Mucosa of descending colon (tissue), 3 donors: ENCODE results near the gene TTC1. TPM values are rescaled to one million over a fixed set of nuclear protein-coding genes. Genes with fewer than 3 reads are reported as not detected.
"Not testable (repeated sequence)": the region's sequence is repeated elsewhere in the genome, so short reads cannot be mapped to it uniquely, and the experiment has no call there.

Experiments
- ATAC-seq: fragments of 200-7000 bp; cut with Tn5 transposase; one replicate; pipeline ENCODE4 v1.9.1; 2020; ENCODE audit warnings: mild to moderate bottlenecking, moderate library complexity
- DNase-seq, 3 donors: peaks; one replicate each; pipeline ENCODE4 v3.0.0-alpha.2; 2020
- H3K36me3 ChIP-seq: fragments of 200-600 bp; one replicate; pipeline ENCODE4 v1.8.0; 2021; ENCODE audit warnings: low read depth, mild to moderate bottlenecking
- H3K4me1 ChIP-seq: fragments of 200-600 bp; one replicate; pipeline ENCODE4 v1.8.0; 2021; ENCODE audit warnings: low read depth, mild to moderate bottlenecking
- H3K4me3 ChIP-seq: fragments of 200-600 bp; one replicate; pipeline ENCODE4 v1.8.0; 2021; ENCODE audit warnings: mild to moderate bottlenecking
- H3K9me3 ChIP-seq: fragments of 200-600 bp; one replicate; pipeline ENCODE4 v1.8.0; 2021; ENCODE audit warnings: mild to moderate bottlenecking
- CTCF ChIP-seq: fragments of 200-600 bp; IDR thresholded peaks from one replicate; pipeline ENCODE4 v1.8.0; 2022; ENCODE audit warnings: antibody characterized with exemption, mild to moderate bottlenecking
- intact Hi-C, 2 donors: fragments of 100-400 bp; cut with DNase I in 1 of 2; cut with micrococcal nuclease in 1 of 2; formaldehyde crosslinking; loops; one replicate each; pipeline versions ENCODE4 v1.11.0 to v1.11.1; 2022; cut with DNase I, micrococcal nuclease
- total RNA-seq, 3 donors: library from RNA; stranded (reverse); fragmentation: NEBNext Ultra II Directional in 2 of 3; extraction: Animal tissue kit (Norgen Biotek cat#: 25700) in 2 of 3; gene quantifications; one replicate each; pipeline versions ENCODE4 v1.2.1 to v1.2.4, GENCODE V29; 2021 to 2023
- donor health status: DM: no; HTN: no; CAD: no; lungs with moderate emphysema.
- donor health status: DM: no; HTN: no; CAD: no.
- donor health status: DM: no; HTN: yes; CAD: no.

TTC1 gene
- total RNA-seq, 3 donors from 2014 or later, result 42.6 to 54.7 (median 46.6) TPM

- Histone ChIP-seq H3K9me3 (no peaks in the 10 kb centered on the region), H3K36me3 (no peaks in the 10 kb centered on the region), H3K4me1 (peaks cover 26% of the 10 kb centered on the region), H3K4me3 (peak overlapping the region; percentile 52)
- no peak for DNase-seq
- TF ChIP-seq CTCF, result no peak
- ATAC-seq, result no peak
- intact Hi-C loops, result no loop called here
Measured at GRCh38 chr5:160009591-160009989, 651 bp downstream of the TTC1 start.

GRCh38 chr5:160011471-160011870 lies 2.5 kb downstream of the TTC1 start:
- ATAC-seq (peak; percentile 44), DNase-seq (peak in 1 of 3 donors; percentile 41)
- TF ChIP-seq CTCF, result no peak
- Histone ChIP-seq H3K4me1 (peaks cover 26% of the 10 kb centered on the region), H3K9me3 (no peaks in the 10 kb centered on the region), H3K36me3 (no peaks in the 10 kb centered on the region), H3K4me3 (no peak overlapping the region)
- intact Hi-C loops, result loop anchor here in 1 of 2 donors (10.0 kb wide), 1 partner anchor 383 kb away; no protein-coding TSS in a partner anchor

- not testable (repeated sequence) for H3K9me3 ChIP-seq, H3K4me3 ChIP-seq, H3K36me3 ChIP-seq, DNase-seq, ATAC-seq
- H3K4me1 ChIP-seq, result peaks cover 21% of the 10 kb centered on the region
- intact Hi-C loops, result loop anchor here in 1 of 2 donors (10.0 kb wide), 1 partner anchor 381 kb away; no protein-coding TSS in a partner anchor
Measured at GRCh38 chr5:160014197-160014596, 5.3 kb downstream of the TTC1 start.

GRCh38 chr5:160018945-160019625 lies 10.1 kb downstream of the TTC1 start:
- intact Hi-C loops, result loop anchor here in 1 of 2 donors (10.0 kb wide), 1 partner anchor 376 kb away; no protein-coding TSS in a partner anchor
- no peak for DNase-seq

GRCh38 chr5:160020266-160020770 lies 11.4 kb downstream of the TTC1 start:
- intact Hi-C loops, result loop anchor here (2.0 to 10.0 kb wide), 2 partner anchors 324 kb away; no protein-coding TSS in a partner anchor
- DNase-seq (no peak), ATAC-seq (peak; percentile 32)
- H3K36me3 ChIP-seq, result no peaks in the 10 kb centered on the region
- H3K4me1 ChIP-seq, result peaks cover 21% of the 10 kb centered on the region
- H3K4me3 ChIP-seq, result no peak overlapping the region
- TF ChIP-seq CTCF, result no peak
- no peaks in the 10 kb centered on the region for H3K9me3 ChIP-seq

More at GRCh38 chr5:160018945-160019625, 10.1 kb downstream of the TTC1 start:
- no peak for ATAC-seq
- Histone ChIP-seq H3K9me3 (no peaks in the 10 kb centered on the region), H3K4me1 (peaks cover 21% of the 10 kb centered on the region), H3K4me3 (no peak overlapping the region), H3K36me3 (no peaks in the 10 kb centered on the region)
- no peak for TF ChIP-seq CTCF

- intact Hi-C loops, result loop anchor here (2.0 to 10.0 kb wide), 2 partner anchors 324 kb away; no protein-coding TSS in a partner anchor
- DNase-seq (no peak), ATAC-seq (peak; percentile 29)
- no peak for TF ChIP-seq CTCF
- Histone ChIP-seq H3K4me3 (no peak overlapping the region), H3K9me3 (no peaks in the 10 kb centered on the region), H3K4me1 (peaks cover 21% of the 10 kb centered on the region), H3K36me3 (no peaks in the 10 kb centered on the region)
Measured at GRCh38 chr5:160020964-160021363, 12.0 kb downstream of the TTC1 start.
